ENCODE measurements around the gene CIZ1. TPM values are rescaled to one million over a fixed set of nuclear protein-coding genes. Genes with fewer than 3 reads are reported as not detected.

CIZ1 gene
- total RNA-seq, 2 donors from 2014 or later = 88.9 to 103 TPM

DNA sequence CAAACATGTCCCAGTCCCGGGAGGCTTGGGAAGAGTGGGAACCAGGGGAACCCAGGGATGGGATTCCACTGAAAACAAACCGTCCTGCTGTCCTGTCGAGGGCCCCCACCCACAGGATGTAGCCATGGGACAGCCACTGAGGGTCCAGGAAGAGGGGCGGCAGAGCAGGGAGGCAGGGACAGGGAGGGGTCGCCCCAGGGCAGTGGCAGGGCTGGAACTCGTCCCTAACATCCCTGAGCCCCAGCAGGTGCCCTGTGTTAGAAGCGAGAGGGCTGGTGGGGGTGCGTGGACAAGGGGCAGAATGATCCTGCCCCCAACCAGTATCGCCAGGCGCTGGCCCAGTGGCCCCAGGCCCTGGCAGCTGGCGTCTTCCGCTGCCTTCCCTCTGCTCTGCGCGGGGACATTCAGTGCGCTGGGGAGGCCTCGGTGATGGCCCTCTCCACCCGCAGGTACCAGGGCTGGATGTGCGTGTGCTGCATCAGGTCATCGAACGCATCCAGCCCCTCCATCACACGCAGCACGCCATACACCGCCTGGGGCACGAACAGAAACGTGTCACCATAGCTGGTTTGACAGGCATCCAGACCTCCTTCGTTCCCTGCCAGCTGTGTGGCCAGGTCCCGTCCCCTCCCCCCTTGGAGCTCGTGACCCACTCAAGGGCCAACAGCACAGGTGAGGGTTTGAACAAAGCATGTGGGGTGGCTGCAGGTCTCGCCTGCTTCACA lies 70.5 kb downstream of the CIZ1 start:
- DNase-seq (peak; percentile 2 to 21), ATAC-seq (no peak)
- intact Hi-C loops (cut with DNase I, micrococcal nuclease) = no loop called here

DNA sequence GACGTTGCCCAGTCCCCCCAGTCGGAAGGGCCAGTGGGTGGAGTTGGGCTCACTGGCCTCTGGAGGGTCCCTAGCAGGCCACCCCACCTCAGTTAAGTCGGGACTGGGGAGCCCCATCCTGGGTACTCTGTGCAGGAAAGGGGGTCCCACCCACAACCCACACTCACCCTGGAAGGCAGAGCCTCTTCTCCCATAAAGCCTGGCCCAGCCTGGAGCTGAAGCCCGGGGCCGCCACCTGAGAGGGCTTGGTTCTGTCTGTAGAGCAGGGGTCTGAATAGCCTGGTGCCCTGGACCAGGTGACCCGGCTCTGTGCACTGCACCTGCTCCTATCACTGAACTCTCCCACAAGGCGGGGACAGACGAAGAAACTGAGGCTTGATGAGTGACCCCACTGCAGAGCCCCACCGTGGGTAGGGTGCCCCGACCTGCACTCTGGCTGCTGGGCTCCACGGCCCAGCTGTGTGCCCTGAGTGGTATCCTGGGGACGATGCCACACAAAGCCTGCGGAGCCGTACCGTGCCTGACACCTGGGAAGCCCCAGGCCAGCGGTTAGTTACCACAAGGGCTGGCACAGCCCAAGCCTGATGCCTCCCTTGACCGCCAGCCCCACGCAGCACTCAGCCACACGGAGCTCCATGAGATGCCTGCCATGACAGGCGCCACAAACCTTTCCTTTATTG lies 71.2 kb downstream of the CIZ1 start:
- ATAC-seq = no peak
- DNase-seq = peak; percentile 9 to 18
- intact Hi-C loops (cut with DNase I, micrococcal nuclease) = no loop called here

DNA sequence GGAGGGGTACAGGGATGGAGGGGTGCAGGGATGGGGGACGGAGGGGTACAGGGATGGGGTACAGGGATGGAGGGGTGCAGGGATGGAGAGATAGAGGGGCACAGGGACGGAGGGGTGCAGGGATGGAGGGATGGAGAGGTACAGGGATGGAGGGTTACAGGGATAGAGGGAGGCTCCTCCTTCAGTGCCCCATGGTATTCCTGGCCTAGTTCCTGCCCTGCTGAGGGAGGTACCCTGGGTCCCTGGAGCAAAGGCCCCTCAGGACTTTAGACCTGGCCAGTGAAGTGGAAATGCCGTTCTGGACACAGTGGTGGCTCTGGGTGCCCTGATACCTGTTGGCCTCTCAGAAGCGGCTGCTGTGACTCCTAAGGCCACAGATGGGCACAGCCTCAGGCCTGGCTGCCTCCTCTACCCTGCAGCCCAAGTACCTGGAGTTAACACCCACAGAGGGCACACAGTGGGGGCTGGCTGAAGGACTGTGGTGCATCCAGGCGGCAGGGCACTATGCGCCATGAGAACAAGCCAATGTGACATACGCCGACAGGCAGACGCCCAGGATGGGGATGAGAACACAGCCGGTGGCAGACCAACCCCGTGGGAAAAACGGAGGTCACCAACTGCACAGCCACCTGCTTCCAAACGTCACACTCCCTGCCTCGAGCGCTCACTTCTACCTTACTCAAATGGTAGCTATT lies 72.3 kb downstream of the CIZ1 start:
- intact Hi-C loops (cut with DNase I, micrococcal nuclease) = loop anchor here in 1 of 2 donors (10.0 kb wide), 2 partner anchors 84 to 174 kb away; no protein-coding TSS in a partner anchor
- ATAC-seq (no peak), DNase-seq (peak; percentile 4 to 26)

DNA sequence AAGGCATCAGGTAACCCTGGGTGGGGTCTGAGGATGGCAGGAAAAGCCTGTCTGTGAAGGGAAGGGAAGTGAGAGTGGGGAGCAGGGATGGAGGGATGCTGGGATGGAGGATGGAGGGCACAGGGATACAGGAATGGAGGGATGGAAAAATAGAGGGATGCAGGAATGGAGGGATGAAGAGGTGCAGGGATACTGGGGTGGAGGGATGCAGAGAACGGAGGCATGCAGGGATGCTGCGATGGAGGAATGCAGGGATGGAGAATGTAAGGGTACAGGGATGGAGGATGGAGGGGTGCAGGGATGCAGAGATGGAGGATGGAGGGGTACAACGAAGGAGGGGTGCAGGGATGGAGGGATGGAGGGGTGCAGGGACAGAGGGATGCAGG lies 72.9 kb downstream of the CIZ1 start:
- intact Hi-C loops (cut with DNase I, micrococcal nuclease) = loop anchor here in 1 of 2 donors (10.0 kb wide), 2 partner anchors 84 to 174 kb away; no protein-coding TSS in a partner anchor
- DNase-seq (peak in 1 of 2 donors; percentile 22), ATAC-seq (no peak)

DNA sequence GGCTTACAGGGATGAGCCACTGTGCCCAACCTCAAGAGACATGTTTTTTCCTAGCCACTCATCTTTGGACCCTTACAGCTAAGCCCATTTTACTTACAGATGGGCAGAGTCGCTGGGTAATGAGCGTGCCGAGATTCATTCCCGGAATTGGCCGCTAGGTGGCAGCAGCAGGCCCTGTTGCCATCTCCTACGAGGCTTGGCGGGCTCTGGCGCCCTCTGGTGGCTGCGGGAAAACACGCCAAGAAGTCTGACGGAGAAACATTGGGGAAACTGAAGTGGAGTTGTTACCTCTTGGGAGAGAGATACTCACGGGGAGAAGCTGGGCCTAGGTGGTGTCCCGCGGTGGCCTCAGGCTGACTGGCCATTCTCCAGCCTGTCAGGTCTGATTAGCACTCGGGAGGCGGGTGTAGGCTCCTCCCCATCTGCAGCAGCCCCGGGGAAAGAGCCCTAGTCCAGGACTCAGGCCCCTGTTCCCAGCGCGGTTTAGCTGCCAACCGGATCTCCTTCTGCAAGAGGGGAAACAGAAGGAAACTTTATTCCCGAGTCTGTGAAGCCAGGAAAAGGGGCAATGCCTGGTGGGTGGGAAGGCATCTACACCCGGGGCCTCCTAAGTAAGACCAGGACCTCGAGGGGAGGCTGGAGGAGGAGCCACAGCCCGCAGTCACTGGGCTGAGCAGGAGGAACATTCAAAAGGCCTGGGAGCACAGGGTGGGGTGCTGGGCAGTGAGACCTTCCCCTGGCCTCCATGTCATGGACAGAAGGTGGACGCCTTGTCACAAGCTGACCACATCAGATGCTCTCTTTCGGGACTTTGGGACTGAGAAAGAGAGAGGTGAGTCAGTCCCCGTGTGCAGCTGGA lies 73.5 kb downstream of the CIZ1 start:
- intact Hi-C loops (cut with DNase I, micrococcal nuclease) = loop anchor here in 1 of 2 donors (10.0 kb wide), 2 partner anchors 83 to 173 kb away; no protein-coding TSS in a partner anchor
- peak; percentile 87 to 97 for DNase-seq
- peak; percentile 22 for ATAC-seq

DNA sequence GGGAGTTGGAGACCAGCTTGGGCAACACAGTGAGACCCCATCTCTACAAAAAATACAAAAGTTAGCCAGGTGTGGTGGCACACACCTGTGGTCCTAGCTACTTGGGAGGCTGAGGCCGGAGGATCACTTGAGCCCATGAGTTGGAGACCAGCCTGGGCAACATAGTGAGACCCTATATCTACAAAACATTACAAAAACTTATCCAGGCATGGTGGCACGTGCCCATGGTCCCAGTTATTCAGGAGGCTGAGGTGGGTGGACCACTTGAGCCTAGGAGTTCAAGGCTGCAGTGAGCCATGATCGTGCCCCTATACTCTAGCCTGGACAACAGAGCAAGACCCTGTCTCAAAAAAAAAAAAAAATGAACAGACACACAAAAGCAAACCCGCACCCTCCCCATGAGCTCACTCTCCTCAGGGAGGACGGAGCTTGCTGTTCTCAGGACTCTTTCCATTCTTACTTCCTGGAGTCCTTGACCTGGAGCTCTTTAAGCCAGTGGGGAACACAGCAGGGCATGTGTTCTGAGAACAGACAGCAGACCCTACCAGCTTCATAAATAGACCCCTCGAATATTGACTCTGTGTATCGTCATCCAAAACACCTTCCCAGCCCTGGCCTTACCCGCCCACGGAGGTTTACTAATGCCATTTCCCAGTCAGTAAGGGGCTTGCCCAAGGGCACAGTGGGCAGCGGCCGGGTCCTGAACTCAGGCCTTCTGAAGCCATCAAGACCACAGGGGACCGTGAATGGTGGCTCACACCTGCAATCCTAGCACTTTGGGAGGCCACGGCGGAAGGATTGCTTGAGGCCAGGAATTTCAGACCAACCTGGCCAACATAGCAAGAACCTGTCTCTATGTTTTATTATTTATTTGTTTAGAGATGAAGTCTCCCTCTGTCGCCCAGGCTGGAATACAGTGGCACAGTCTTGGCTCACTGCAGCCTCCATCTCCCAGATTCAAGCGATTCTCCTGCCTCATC lies 75.0 kb downstream of the CIZ1 start:
- intact Hi-C loops (cut with DNase I, micrococcal nuclease) = loop anchor here in 1 of 2 donors (10.0 kb wide), 2 partner anchors 82 to 172 kb away; no protein-coding TSS in a partner anchor
- DNase-seq (peak; percentile 43 to 49), ATAC-seq (peak; percentile 29)

Other genes starting within 250 kb of the CIZ1 start
- gene EEIG1, start 210.6 kb downstream of the CIZ1 start, total RNA-seq = 100 to 1,000 TPM; 157 to 175 TPM
- 10 to 100 TPM in 1 of 2 donors, 1 to 10 TPM in 1; 10.0 to 10.5 TPM for gene NAIF1, start 124.3 kb downstream of the CIZ1 start, total RNA-seq
- 10 to 100 TPM; 20.5 to 26.2 TPM for gene SLC25A25, start 123.3 kb downstream of the CIZ1 start, total RNA-seq
- 100 to 1,000 TPM in 1 of 2 donors, 10 to 100 TPM in 1; 84.2 to 113 TPM for gene PTGES2, start 63.8 kb downstream of the CIZ1 start, total RNA-seq
- 100 to 1,000 TPM in 1 of 2 donors, 10 to 100 TPM in 1; 12.3 to 358 TPM for gene LCN2, start 42.1 kb downstream of the CIZ1 start, total RNA-seq
- gene BBLN, start 31.3 kb downstream of the CIZ1 start, total RNA-seq = 10 to 100 TPM; 35.6 to 50.5 TPM
- gene DNM1, start 11.8 kb upstream of the CIZ1 start, total RNA-seq = 1 to 10 TPM; 3.8 to 7.8 TPM
- gene GOLGA2, start 84.4 kb upstream of the CIZ1 start, total RNA-seq = 100 to 1,000 TPM in 1 of 2 donors, 10 to 100 TPM in 1; 83.6 to 104 TPM
- gene SWI5, start 84.7 kb upstream of the CIZ1 start, total RNA-seq = 10 to 100 TPM; 11.0 to 13.2 TPM
- 10 to 100 TPM; 22.5 to 28.7 TPM for gene TRUB2, start 130.9 kb upstream of the CIZ1 start, total RNA-seq
- 10 to 100 TPM; 51.1 to 64.4 TPM for gene COQ4, start 131.3 kb upstream of the CIZ1 start, total RNA-seq
- 10 to 100 TPM; 46.0 to 58.2 TPM for gene SLC27A4, start 149.0 kb upstream of the CIZ1 start, total RNA-seq
- 10 to 100 TPM; 50.9 to 69.3 TPM for gene URM1, start 179.8 kb upstream of the CIZ1 start, total RNA-seq
- 1 to 10 TPM; 2.9 to 9.2 TPM for gene CERCAM, start 229.3 kb upstream of the CIZ1 start, total RNA-seq

Data from left colon (tissue), 2 donors.